ENCODE measurements around the gene RAB6A.
"Not testable (repeated sequence)": the region's sequence is repeated elsewhere in the genome, so short reads cannot be mapped to it uniquely, and the experiment has no call there.

Gene RAB6A

GRCh38 chr11:73757598-73757997 is 3.3 kb downstream of the RAB6A start:
- CTCF ChIA-PET = interaction anchor here (1.0 to 2.1 kb wide), 2 partner anchors 9 to 12 kb away, joined by 3 to 9 read pairs; no protein-coding TSS in a partner anchor
- no peak for DNase-seq (ENCODE audit: extremely low spot score)
- POLR2A ChIA-PET = no interaction called here
- TF ChIP-seq CTCF (IDR thresholded peaks at IDR 0.05; ENCODE audit: control extremely low read depth, extremely low read depth, low read depth, missing control alignments) = no peak

- ChIA-PET POLR2A (no interaction called here), CTCF (no interaction called here)
- TF ChIP-seq CTCF (IDR thresholded peaks at IDR 0.05; ENCODE audit: control extremely low read depth, extremely low read depth, low read depth, missing control alignments) = no peak
- DNase-seq (ENCODE audit: extremely low spot score) = no peak
These were observed 5.2 kb downstream of the RAB6A start for GRCh38 chr11:73755670-73756069.

- ChIA-PET POLR2A (no interaction called here), CTCF (no interaction called here)
- TF ChIP-seq CTCF (IDR thresholded peaks at IDR 0.05; ENCODE audit: control extremely low read depth, extremely low read depth, low read depth, missing control alignments) = no peak
- no peak for DNase-seq (ENCODE audit: extremely low spot score)
These were observed 6.9 kb downstream of the RAB6A start for GRCh38 chr11:73753938-73754337.

- no peak for TF ChIP-seq CTCF (IDR thresholded peaks at IDR 0.05; ENCODE audit: control extremely low read depth, extremely low read depth, low read depth, missing control alignments)
- DNase-seq (ENCODE audit: extremely low spot score) = no peak
- ChIA-PET POLR2A (interaction anchor here (0.6 kb wide), 1 partner anchor 295 kb away, joined by 3 read pairs; no protein-coding TSS in a partner anchor), CTCF (interaction anchor here (1.2 kb wide), 2 partner anchors 9 to 27 kb away, joined by 4 read pairs; no protein-coding TSS in a partner anchor)
These were observed 8.0 kb downstream of the RAB6A start for GRCh38 chr11:73752903-73753302.

- no peak for TF ChIP-seq CTCF (IDR thresholded peaks at IDR 0.05; ENCODE audit: control extremely low read depth, extremely low read depth, low read depth, missing control alignments)
- CTCF ChIA-PET = interaction anchor here (1.2 kb wide), 2 partner anchors 9 to 27 kb away, joined by 4 read pairs; no protein-coding TSS in a partner anchor
These were observed 8.5 kb downstream of the RAB6A start for GRCh38 chr11:73752216-73752867.

GRCh38 chr11:73750862-73751261 is 10.0 kb downstream of the RAB6A start:
- CTCF ChIA-PET; DNase-seq (ENCODE audit: extremely low spot score); POLR2A ChIA-PET: not testable (repeated sequence)

More at GRCh38 chr11:73752216-73752867, 8.5 kb downstream of the RAB6A start:
- POLR2A ChIA-PET = no interaction called here
- no peak for DNase-seq (ENCODE audit: extremely low spot score)

GRCh38 chr11:73750228-73750627 is 10.6 kb downstream of the RAB6A start:
- POLR2A ChIA-PET = no interaction called here
- CTCF ChIA-PET = interaction anchor here (1.3 to 2.5 kb wide), 2 partner anchors 8 to 21 kb away, joined by 3 to 9 read pairs; no protein-coding TSS in a partner anchor
- DNase-seq (ENCODE audit: extremely low spot score) = no peak
- no peak for TF ChIP-seq CTCF (IDR thresholded peaks at IDR 0.05; ENCODE audit: control extremely low read depth, extremely low read depth, low read depth, missing control alignments)
